SK-N-DZ (cell line): ENCODE measurements around the gene DNHD1.

ENCODE experiments used
- DNase-seq: peaks from one replicate; pipeline ENCODE4 v3.0.0-alpha.2; 2015; ENCODE audit warnings: low spot score

DNHD1 gene

GRCh38 chr11:6531267-6531752 lies 34.2 kb downstream of the DNHD1 start:
- peak; percentile 57 for DNase-seq

- no peak for DNase-seq
These were observed 41.4 kb downstream of the DNHD1 start for GRCh38 chr11:6538456-6538855.

- DNase-seq: no peak
These were observed 41.9 kb downstream of the DNHD1 start for GRCh38 chr11:6538945-6539344.

GRCh38 chr11:6539748-6540268 lies 42.7 kb downstream of the DNHD1 start:
- DNase-seq: no peak

- no peak for DNase-seq
These were observed 44.3 kb downstream of the DNHD1 start for GRCh38 chr11:6541356-6541755.

GRCh38 chr11:6542727-6543126 lies 45.6 kb downstream of the DNHD1 start:
- no peak for DNase-seq

- no peak for DNase-seq
These were observed 48.1 kb downstream of the DNHD1 start for GRCh38 chr11:6544921-6545850.

- DNase-seq: no peak
These were observed 49.0 kb downstream of the DNHD1 start for GRCh38 chr11:6545917-6546605.

- DNase-seq: no peak
These were observed 49.7 kb downstream of the DNHD1 start for GRCh38 chr11:6546735-6547134.

GRCh38 chr11:6547177-6547576 lies 50.1 kb downstream of the DNHD1 start:
- no peak for DNase-seq

GRCh38 chr11:6548121-6548520 lies 51.0 kb downstream of the DNHD1 start:
- no peak for DNase-seq

GRCh38 chr11:6548641-6549040 lies 51.6 kb downstream of the DNHD1 start:
- no peak for DNase-seq

GRCh38 chr11:6553634-6554033 lies 56.6 kb downstream of the DNHD1 start:
- DNase-seq: no peak

- DNase-seq: no peak
These were observed 58.0 kb downstream of the DNHD1 start for GRCh38 chr11:6554828-6555706.

- no peak for DNase-seq
These were observed 59.3 kb downstream of the DNHD1 start for GRCh38 chr11:6556139-6556949.

GRCh38 chr11:6557063-6557462 lies 60.0 kb downstream of the DNHD1 start:
- no peak for DNase-seq

GRCh38 chr11:6557761-6558674 lies 60.9 kb downstream of the DNHD1 start:
- DNase-seq: no peak

- no peak for DNase-seq
These were observed 62.3 kb downstream of the DNHD1 start for GRCh38 chr11:6559369-6559768.

GRCh38 chr11:6561288-6561687 lies 64.2 kb downstream of the DNHD1 start:
- DNase-seq: no peak
